Sigmoid colon (tissue), 4 donors: ENCODE data around the gene RNPS1.

Experiments used
- CTCF ChIP-seq, 4 experiments: fragments of 450-650 bp in 3 of 4; fragments of 200-600 bp in 1 of 4; IDR thresholded peaks; one replicate each; pipeline ENCODE4 v1.5.1; 2016 to 2019; ENCODE audit warnings: antibody characterized with exemption in 4 of 4, mild to moderate bottlenecking in 3 of 4, moderate library complexity in 2 of 4
- EP300 ChIP-seq, 4 donors: sonication (generic); formaldehyde crosslinking; IDR thresholded peaks; one replicate each; pipeline ENCODE4 v1.6.1; 2017; ENCODE audit warnings: antibody characterized with exemption in 4 of 4
- POLR2A ChIP-seq, 2 donors: fragments of 450-650 bp; IDR thresholded peaks; one replicate each; pipeline ENCODE4 v1.6.1; 2016; ENCODE audit warnings: antibody characterized with exemption in 2 of 2, mild to moderate bottlenecking in 2 of 2, moderate library complexity in 2 of 2
- POLR2AphosphoS5 ChIP-seq, 4 donors: sonication (generic); formaldehyde crosslinking; IDR thresholded peaks; one replicate each; pipeline ENCODE4 v1.6.1; 2017; ENCODE audit warnings: antibody characterized with exemption in 4 of 4

GRCh38 chr16:2223221-2223941 is 44.5 kb downstream of the RNPS1 start, which contains the start of gene E4F1:
- TF ChIP-seq CTCF (IDR thresholded peaks at IDR 0.05) (no peak), POLR2AphosphoS5 (IDR thresholded peaks at IDR 0.05) (peak; percentile 92 to 97 (median 96)), EP300 (IDR thresholded peaks at IDR 0.05) (peak in 1 of 4 donors; percentile 37), POLR2A (IDR thresholded peaks at IDR 0.05) (peak; percentile 88 to 92)
